CD4-positive, alpha-beta T cell treated with Interleukin-17A for 1 hour (primary cell): Measurements from ENCODE around the gene IQSEC3.
"Not testable (repeated sequence)": the region's sequence is repeated elsewhere in the genome, so short reads cannot be mapped to it uniquely, and the experiment has no call there.

Source experiments
- DNase-seq: peaks from one replicate; pipeline ENCODE4 v3.0.0-alpha.2; 2020

The IQSEC3 gene

GRCh38 chr12:184811-185575, 118.4 kb downstream of the IQSEC3 start:
- DNase-seq: no peak

GRCh38 chr12:185576-185955, 119.0 kb downstream of the IQSEC3 start:
- DNase-seq: no peak

- no peak for DNase-seq
Measured at GRCh38 chr12:186006-186625, 119.5 kb downstream of the IQSEC3 start.

- DNase-seq: not testable (repeated sequence)
Measured at GRCh38 chr12:187986-188909, 121.7 kb downstream of the IQSEC3 start.

GRCh38 chr12:188910-189621, 122.5 kb downstream of the IQSEC3 start:
- DNase-seq: peak; percentile 19

- no peak for DNase-seq
Measured at GRCh38 chr12:189622-189962, 123.0 kb downstream of the IQSEC3 start.

- DNase-seq: no peak
Measured at GRCh38 chr12:190881-191280, 124.3 kb downstream of the IQSEC3 start.

- no peak for DNase-seq
Measured at GRCh38 chr12:191541-191940, 125.0 kb downstream of the IQSEC3 start.

GRCh38 chr12:193261-193660, 126.7 kb downstream of the IQSEC3 start:
- no peak for DNase-seq

GRCh38 chr12:194276-194675, 127.7 kb downstream of the IQSEC3 start:
- no peak for DNase-seq

GRCh38 chr12:195156-195555, 128.6 kb downstream of the IQSEC3 start:
- DNase-seq: no peak

- no peak for DNase-seq
Measured at GRCh38 chr12:195951-196350, 129.4 kb downstream of the IQSEC3 start.

- DNase-seq: no peak
Measured at GRCh38 chr12:196436-196835, 129.9 kb downstream of the IQSEC3 start.

GRCh38 chr12:197347-197746, 130.8 kb downstream of the IQSEC3 start:
- DNase-seq: no peak

- no peak for DNase-seq
Measured at GRCh38 chr12:197911-198695, 131.5 kb downstream of the IQSEC3 start.

GRCh38 chr12:198705-199104, 132.1 kb downstream of the IQSEC3 start:
- DNase-seq: no peak

- no peak for DNase-seq
Measured at GRCh38 chr12:201361-201760, 134.8 kb downstream of the IQSEC3 start.

GRCh38 chr12:202081-202731, 135.6 kb downstream of the IQSEC3 start:
- DNase-seq: no peak

- DNase-seq: no peak
Measured at GRCh38 chr12:203074-203461, 136.5 kb downstream of the IQSEC3 start.

GRCh38 chr12:203462-204260, 137.1 kb downstream of the IQSEC3 start:
- no peak for DNase-seq

- no peak for DNase-seq
Measured at GRCh38 chr12:204261-204678, 137.7 kb downstream of the IQSEC3 start.
